IPS-NIHi7 (cell line): ENCODE measurements around the gene AHR.
"Not testable (repeated sequence)": the region's sequence is repeated elsewhere in the genome, so short reads cannot be mapped to it uniquely, and the experiment has no call there.

Source experiments
- DNase-seq: peaks from one replicate; pipeline ENCODE4 v3.0.0; 2012; ENCODE audit warnings: mixed read lengths; ENCODE audit errors: extremely low spot score

AHR gene

GRCh38 chr7:17376595-17376994 is 78.1 kb downstream of the AHR start:
- DNase-seq, result no peak

GRCh38 chr7:17380736-17381662 is 82.5 kb downstream of the AHR start:
- no peak for DNase-seq

GRCh38 chr7:17382408-17383354 is 84.2 kb downstream of the AHR start:
- DNase-seq, result not testable (repeated sequence)

- no peak for DNase-seq
Measured at GRCh38 chr7:17384400-17384799, 85.9 kb downstream of the AHR start.

GRCh38 chr7:17385612-17386011 is 87.2 kb downstream of the AHR start:
- no peak for DNase-seq

GRCh38 chr7:17390392-17390791 is 91.9 kb downstream of the AHR start:
- no peak for DNase-seq

- no peak for DNase-seq
Measured at GRCh38 chr7:17391366-17391765, 92.9 kb downstream of the AHR start.

- no peak for DNase-seq
Measured at GRCh38 chr7:17392846-17393245, 94.4 kb downstream of the AHR start.

- DNase-seq, result not testable (repeated sequence)
Measured at GRCh38 chr7:17394563-17394962, 96.1 kb downstream of the AHR start.
